Mesothelial cell of epicardium (in vitro differentiated cells): Measurements from ENCODE around the gene FAAH. TPM values are rescaled to one million over a fixed set of nuclear protein-coding genes. Genes with fewer than 3 reads are reported as not detected.

ENCODE experiments used
- DNase-seq, 2 experiments: peaks; one replicate each; pipeline ENCODE4 v3.0.0; 2021; ENCODE audit warnings: low spot score in 2 of 2; ENCODE audit not compliant: unreplicated experiment in 2 of 2
- H3K27ac Mint-ChIP-seq: 2 replicates; pipeline ENCODE4 v1.8.0; 2021; ENCODE audit warnings: mixed read lengths
- H3K27me3 Mint-ChIP-seq: 2 replicates; pipeline ENCODE4 v1.8.0; 2021; ENCODE audit warnings: low read depth, mixed read lengths
- H3K36me3 Mint-ChIP-seq: 2 replicates; pipeline ENCODE4 v1.8.0; 2021; ENCODE audit warnings: mixed read lengths
- H3K4me1 Mint-ChIP-seq: 2 replicates; pipeline ENCODE4 v1.8.0; 2021; ENCODE audit warnings: mixed read lengths
- H3K4me3 Mint-ChIP-seq: 2 replicates; pipeline ENCODE4 v1.8.0; 2021; ENCODE audit warnings: mild to moderate bottlenecking, moderate library complexity, mixed read lengths
- H3K9me3 Mint-ChIP-seq: 2 replicates; pipeline ENCODE4 v1.8.0; 2021; ENCODE audit warnings: mixed read lengths
- total RNA-seq: library from RNA; stranded (reverse); gene quantifications from 3 replicates; pipeline ENCODE4 v1.2.1, GENCODE V29; 2021
- TF ChIP-seq, protein P1 (sequence below): fragments of 200-600 bp; sonication (generic); IDR thresholded peaks from one replicate; pipeline ENCODE4 v1.5.0; 2021; ENCODE audit warnings: antibody characterized with exemption; ENCODE audit not compliant: unreplicated experiment

Gene FAAH
- total RNA-seq, 1 donor from 2014 or later, result 35.0 TPM

DNA sequence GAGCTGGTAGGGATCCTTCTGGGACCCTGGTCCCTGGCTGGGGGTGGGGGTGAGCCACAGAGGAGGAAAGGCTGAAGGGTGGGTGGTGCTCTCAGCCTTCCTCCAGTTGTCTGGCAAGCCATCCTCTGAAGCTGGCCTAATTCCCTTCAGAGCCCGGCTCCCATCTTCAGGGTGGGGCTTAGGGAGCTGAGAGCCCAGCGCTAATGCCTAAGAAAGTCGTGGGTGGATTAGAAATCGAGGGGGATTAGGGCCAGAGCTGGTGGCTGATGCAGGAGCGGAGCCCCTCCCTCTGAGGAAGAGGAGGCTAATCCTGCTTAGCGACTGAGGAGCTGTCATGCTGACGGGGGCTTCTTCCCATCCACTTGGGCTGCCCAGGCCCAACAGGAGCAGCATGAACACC lies 64.7 kb downstream of the FAAH start:
- no peak overlapping the region for H3K27ac Mint-ChIP-seq

DNA sequence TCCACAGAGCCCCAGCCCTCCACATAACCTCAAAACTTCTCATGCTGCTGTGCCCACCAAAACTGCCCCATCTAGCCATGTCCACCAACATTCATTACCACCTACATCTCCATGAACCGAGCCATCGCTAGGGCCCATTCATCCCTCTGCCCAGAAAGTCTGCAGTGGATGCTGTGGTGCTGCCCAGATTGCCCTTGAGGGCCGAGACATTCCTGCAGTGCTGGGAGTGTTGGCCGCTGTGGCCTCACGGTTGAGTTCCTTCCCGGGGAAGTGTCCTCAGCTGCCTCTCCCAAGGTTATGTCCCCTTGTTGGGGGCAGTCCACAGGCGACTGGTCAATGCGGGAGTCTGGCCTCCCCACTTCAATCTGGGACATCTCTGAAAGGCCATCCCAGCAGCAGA lies 65.2 kb downstream of the FAAH start:
- Mint-ChIP-seq H3K27ac (no peak overlapping the region), H3K4me3 (no peak overlapping the region), H3K36me3 (no peaks in the 10 kb centered on the region), H3K27me3 (peaks cover 96% of the 10 kb centered on the region), H3K4me1 (no peaks in the 10 kb centered on the region), H3K9me3 (no peaks in the 10 kb centered on the region)
- DNase-seq, result no peak
- TF ChIP-seq, protein P1, sequence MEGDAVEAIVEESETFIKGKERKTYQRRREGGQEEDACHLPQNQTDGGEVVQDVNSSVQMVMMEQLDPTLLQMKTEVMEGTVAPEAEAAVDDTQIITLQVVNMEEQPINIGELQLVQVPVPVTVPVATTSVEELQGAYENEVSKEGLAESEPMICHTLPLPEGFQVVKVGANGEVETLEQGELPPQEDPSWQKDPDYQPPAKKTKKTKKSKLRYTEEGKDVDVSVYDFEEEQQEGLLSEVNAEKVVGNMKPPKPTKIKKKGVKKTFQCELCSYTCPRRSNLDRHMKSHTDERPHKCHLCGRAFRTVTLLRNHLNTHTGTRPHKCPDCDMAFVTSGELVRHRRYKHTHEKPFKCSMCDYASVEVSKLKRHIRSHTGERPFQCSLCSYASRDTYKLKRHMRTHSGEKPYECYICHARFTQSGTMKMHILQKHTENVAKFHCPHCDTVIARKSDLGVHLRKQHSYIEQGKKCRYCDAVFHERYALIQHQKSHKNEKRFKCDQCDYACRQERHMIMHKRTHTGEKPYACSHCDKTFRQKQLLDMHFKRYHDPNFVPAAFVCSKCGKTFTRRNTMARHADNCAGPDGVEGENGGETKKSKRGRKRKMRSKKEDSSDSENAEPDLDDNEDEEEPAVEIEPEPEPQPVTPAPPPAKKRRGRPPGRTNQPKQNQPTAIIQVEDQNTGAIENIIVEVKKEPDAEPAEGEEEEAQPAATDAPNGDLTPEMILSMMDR, result no peak

More for the DNA sequence above, 64.7 kb downstream of the FAAH start:
- Mint-ChIP-seq H3K36me3 (no peaks in the 10 kb centered on the region), H3K4me3 (no peak overlapping the region), H3K4me1 (no peaks in the 10 kb centered on the region), H3K9me3 (no peaks in the 10 kb centered on the region), H3K27me3 (peaks cover 96% of the 10 kb centered on the region)
- TF ChIP-seq, protein P1, result no peak
- no peak for DNase-seq

DNA sequence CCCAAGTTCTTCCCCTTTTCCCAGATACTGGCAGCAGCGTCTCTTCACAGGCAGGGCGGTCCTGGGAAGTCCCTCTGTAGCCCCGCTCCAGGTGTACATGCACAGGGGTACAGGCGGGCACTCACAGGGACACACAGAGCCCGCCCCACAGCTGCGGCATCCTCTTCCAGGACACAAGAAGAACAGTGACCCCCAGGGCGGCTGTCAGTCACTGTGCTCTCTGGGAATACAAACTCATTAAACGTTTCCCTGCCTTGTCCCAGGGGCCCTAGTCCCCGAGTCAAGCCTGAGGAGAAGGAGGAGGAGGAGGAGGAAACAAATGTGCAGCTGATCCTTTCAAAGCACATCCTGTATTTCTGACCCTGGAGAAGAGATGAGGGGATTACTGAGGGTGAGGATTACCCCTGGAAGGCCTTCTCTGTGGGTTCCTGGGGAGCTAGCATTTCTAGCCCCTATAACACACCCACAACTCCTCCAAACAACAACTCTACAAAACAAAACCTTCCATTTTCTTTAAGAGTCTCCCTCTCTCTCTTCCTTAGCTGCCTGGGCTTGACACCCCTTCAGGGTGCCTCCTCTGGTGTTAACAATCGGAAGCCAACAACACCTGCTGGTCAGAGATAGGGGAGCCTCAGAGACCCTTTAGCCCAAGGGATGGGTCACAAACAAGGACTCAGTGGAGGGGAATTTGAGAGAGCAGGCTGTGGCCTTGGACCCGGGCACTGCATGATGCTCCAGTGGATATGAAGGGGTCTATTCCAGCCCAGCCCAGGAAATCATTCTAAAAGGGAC lies 67.1 kb downstream of the FAAH start:
- Mint-ChIP-seq H3K4me3 (no peak overlapping the region), H3K4me1 (no peaks in the 10 kb centered on the region), H3K27me3 (peaks cover 96% of the 10 kb centered on the region), H3K36me3 (no peaks in the 10 kb centered on the region), H3K27ac (no peak overlapping the region), H3K9me3 (no peaks in the 10 kb centered on the region)
- TF ChIP-seq, protein P1, result no peak
- no peak for DNase-seq

DNA sequence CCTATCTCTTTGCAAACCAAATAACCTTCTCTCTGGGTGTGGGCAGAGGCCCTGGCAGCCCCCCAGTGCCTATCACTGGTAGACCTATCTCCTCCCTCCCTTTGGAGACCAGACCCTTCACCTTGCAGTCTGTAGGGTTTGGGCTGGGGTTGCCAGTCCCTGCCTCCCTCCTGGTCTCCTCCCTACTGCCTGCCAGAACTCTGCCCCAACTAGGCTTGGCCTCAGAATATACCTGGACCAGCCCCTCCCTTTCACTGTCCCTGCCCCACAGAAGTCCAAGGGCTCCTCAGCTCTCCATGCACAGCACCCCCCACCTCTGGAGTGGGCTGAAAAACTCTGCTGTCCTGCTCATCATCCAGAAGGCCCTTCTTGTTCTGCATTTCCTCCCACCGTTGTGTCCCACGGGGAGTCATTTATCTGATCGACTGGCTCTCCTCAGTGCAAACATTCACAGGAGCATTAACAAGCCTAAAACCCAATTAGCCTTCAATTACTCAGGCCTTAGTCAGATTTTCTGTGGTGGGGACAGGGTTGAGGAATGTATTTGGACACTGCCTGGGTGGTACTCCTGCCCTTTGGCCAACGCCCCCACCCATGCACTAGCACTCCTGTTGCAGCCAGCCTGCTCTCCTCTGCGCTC lies 67.8 kb downstream of the FAAH start:
- no peak overlapping the region for H3K4me3 Mint-ChIP-seq
- peaks cover 2% of the 10 kb centered on the region for H3K4me1 Mint-ChIP-seq
- H3K27me3 Mint-ChIP-seq, result peaks cover 96% of the 10 kb centered on the region
- DNase-seq, result no peak
- TF ChIP-seq, protein P1, result no peak
- H3K36me3 Mint-ChIP-seq, result no peaks in the 10 kb centered on the region
- no peaks in the 10 kb centered on the region for H3K9me3 Mint-ChIP-seq
- no peak overlapping the region for H3K27ac Mint-ChIP-seq

Other genes starting within 250 kb of the FAAH start
- 0.51 to 0.63 TPM (median 0.52 TPM) in 3 replicates for gene TSPAN1, start 219.2 kb upstream of the FAAH start, total RNA-seq
- not detected in 3 replicates for gene P3R3URF, start 217.8 kb upstream of the FAAH start, total RNA-seq
- gene POMGNT1, start 195.9 kb upstream of the FAAH start, total RNA-seq, result 87.1 to 95.6 TPM (median 91.6 TPM) in 3 replicates
- gene LURAP1, start 191.0 kb upstream of the FAAH start, total RNA-seq, result 2.1 to 2.8 TPM (median 2.6 TPM) in 3 replicates
- 11.2 to 12.2 TPM (median 11.7 TPM) in 3 replicates for gene RAD54L, start 146.6 kb upstream of the FAAH start, total RNA-seq
- 116 to 122 TPM (median 120 TPM) in 3 replicates for gene LRRC41, start 90.7 kb upstream of the FAAH start, total RNA-seq
- gene UQCRH, start 90.6 kb upstream of the FAAH start, total RNA-seq, result 205 to 211 TPM (median 209 TPM) in 3 replicates
- 21.0 to 24.2 TPM (median 23.5 TPM) in 3 replicates for gene NSUN4, start 53.5 kb upstream of the FAAH start, total RNA-seq
- not detected in 3 replicates for gene DMBX1, start 95.5 kb downstream of the FAAH start, total RNA-seq
- gene KNCN, start 157.3 kb downstream of the FAAH start, total RNA-seq, result not detected in 3 replicates
- gene MKNK1, start 210.0 kb downstream of the FAAH start, total RNA-seq, result 30.6 to 34.8 TPM (median 31.0 TPM) in 3 replicates
- 10.6 to 11.5 TPM (median 11.0 TPM) in 3 replicates for gene MOB3C, start 222.5 kb downstream of the FAAH start, total RNA-seq